BJ (cell line): ENCODE results near the gene NLRP5. TPM values are rescaled to one million over a fixed set of nuclear protein-coding genes. Genes with fewer than 3 reads are reported as not detected.

Source experiments
- CTCF ChIA-PET: fragments of 350-600 bp; formaldehyde crosslinking; extraction: SDS; loops from one replicate; lab custom pipeline; 2021; ENCODE audit warnings: antibody characterized with exemption, inconsistent platforms; lab: Yijun Ruan, JAX
- POLR2A ChIA-PET: fragments of 300-600 bp; sonication (Branson Sonifier 250); formaldehyde crosslinking; extraction: SDS; loops from one replicate; lab custom pipeline; 2021; ENCODE audit warnings: antibody characterized with exemption; lab: Charles Lee
- DNase-seq: peaks from one replicate; pipeline ENCODE4 v3.0.0-alpha.2; 2011; ENCODE audit warnings: low read depth
- H3K27me3 ChIP-seq: 2 replicates; pipeline ENCODE4 v1.6.0; 2011; ENCODE audit warnings: low read length; ENCODE audit not compliant: control insufficient read depth, insufficient read depth
- H3K36me3 ChIP-seq: 2 replicates; pipeline ENCODE4 v1.5.1; 2011; ENCODE audit warnings: low read length; ENCODE audit not compliant: control insufficient read depth, insufficient read depth
- H3K4me3 ChIP-seq: 2 replicates; pipeline ENCODE4 v1.5.1; 2011; ENCODE audit warnings: low read depth, mild to moderate bottlenecking, control low read depth, low read length
- polyA plus RNA-seq: library from polyadenylated mRNA; depleted of rRNA; stranded (reverse); fragments of >200 nt; gene quantifications from 2 replicates; pipeline ENCODE4 v1.2.3, GENCODE V29; 2011
- TF ChIP-seq, protein P1 (sequence below): IDR thresholded peaks from 2 replicates; pipeline ENCODE4 v1.5.1; 2011; ENCODE audit warnings: low read depth, mild to moderate bottlenecking, control low read depth, inconsistent platforms, low read length, moderate library complexity; ENCODE audit not compliant: insufficient read depth

The NLRP5 gene
- polyA plus RNA-seq, 1 experiment = not detected

DNA sequence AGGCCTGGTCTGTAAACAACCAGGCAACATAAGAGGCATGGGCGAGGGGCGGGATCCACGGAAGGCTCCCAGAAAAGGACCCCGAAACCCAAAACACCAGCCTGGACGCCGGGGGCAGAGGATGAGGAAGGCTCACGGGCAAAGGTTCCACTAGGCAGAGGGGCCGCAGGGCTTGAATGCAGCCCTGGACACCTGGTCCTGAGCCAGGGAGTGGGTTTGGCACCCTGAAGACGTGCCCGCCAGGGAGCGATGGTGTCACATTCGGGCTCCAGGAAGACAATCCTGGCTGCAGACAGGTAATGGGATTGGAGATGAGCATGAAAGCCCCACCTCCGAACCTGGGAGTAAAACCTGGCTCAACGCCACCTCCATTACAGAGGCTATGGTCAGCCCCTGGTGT is 102.8 kb downstream of the NLRP5 start:
- CTCF ChIA-PET = interaction anchor here (2.0 kb wide), 1 partner anchor 13 kb away, joined by 7 read pairs; no protein-coding TSS in a partner anchor

DNA sequence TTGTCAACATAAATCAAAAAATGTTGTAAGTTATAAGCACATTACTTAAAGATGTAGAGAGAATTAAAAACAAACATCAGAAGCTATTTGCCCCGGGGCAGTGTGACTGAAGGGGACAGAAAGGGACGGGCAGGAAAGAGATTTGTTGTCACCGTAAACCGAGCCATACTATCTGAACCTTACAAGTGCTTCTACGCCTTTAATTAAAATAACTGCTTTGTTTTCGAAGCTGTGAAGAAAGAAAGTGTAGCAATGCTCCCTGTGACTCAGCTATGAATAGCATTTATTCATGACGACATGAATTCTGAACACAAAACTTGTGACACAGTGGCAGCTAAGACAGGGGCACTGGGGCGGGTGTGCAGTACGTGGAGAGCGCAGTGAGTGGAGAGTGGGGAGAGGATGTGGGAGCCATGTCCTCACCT is 104.5 kb downstream of the NLRP5 start:
- Histone ChIP-seq H3K36me3 (peaks cover 11% of the 10 kb centered on the region), H3K27me3 (no peaks in the 10 kb centered on the region), H3K4me3 (no peak overlapping the region)
- POLR2A ChIA-PET = no interaction called here
- CTCF ChIA-PET = interaction anchor here (0.7 to 1.9 kb wide), 6 partner anchors 10 to 161 kb away, joined by 3 to 9 read pairs (median 6); no protein-coding TSS in a partner anchor
- TF ChIP-seq, protein P1, sequence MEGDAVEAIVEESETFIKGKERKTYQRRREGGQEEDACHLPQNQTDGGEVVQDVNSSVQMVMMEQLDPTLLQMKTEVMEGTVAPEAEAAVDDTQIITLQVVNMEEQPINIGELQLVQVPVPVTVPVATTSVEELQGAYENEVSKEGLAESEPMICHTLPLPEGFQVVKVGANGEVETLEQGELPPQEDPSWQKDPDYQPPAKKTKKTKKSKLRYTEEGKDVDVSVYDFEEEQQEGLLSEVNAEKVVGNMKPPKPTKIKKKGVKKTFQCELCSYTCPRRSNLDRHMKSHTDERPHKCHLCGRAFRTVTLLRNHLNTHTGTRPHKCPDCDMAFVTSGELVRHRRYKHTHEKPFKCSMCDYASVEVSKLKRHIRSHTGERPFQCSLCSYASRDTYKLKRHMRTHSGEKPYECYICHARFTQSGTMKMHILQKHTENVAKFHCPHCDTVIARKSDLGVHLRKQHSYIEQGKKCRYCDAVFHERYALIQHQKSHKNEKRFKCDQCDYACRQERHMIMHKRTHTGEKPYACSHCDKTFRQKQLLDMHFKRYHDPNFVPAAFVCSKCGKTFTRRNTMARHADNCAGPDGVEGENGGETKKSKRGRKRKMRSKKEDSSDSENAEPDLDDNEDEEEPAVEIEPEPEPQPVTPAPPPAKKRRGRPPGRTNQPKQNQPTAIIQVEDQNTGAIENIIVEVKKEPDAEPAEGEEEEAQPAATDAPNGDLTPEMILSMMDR = no peak
- DNase-seq = no peak

More for the DNA sequence above, 102.8 kb downstream of the NLRP5 start:
- peaks cover 7% of the 10 kb centered on the region for H3K36me3 ChIP-seq
- POLR2A ChIA-PET = no interaction called here
- no peaks in the 10 kb centered on the region for H3K27me3 ChIP-seq
- H3K4me3 ChIP-seq = no peak overlapping the region
- TF ChIP-seq, protein P1 = no peak
- no peak for DNase-seq

DNA sequence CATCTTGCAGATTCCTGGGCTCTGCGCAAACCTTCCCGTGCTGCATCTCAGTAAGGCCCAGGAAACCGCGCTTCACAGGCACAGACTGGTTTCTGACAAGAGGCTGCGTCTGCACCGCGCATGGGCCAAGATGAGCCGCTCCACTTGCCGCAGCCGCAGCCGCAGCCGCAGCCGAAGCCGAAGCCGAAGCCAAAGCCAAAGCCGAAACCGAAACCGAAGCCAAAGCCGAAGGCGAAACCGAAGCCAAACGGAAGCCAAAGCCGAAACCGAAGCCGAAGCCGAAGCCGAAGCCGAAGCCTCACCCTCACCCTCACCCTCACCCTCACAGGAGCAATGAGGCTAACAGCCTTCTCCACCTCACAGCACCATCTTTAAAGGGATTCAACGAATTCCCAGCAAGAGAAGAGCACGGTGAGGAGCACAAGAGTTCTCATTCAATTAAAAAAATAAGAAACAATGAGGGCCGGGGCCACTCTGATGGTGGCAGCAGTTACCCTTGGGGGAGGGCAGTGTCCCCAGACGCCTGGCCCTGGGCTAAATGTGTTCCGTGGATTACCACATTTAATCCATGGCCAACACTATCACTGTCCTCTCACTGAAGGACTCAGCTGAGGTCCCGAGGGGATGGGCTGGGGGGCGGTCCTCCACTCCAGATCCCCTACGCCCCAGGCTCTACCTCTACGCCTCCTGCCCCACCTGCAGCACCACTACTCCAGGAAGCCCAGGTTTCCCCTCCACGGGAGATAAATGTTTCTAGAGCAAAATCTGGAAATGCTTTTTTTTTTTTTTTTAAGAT is 105.4 kb downstream of the NLRP5 start:
- ChIA-PET CTCF (interaction anchor here (0.7 to 1.9 kb wide), 5 partner anchors 11 to 161 kb away, joined by 3 to 9 read pairs (median 6); no protein-coding TSS in a partner anchor), POLR2A (no interaction called here)
- H3K36me3 ChIP-seq = peaks cover 13% of the 10 kb centered on the region
- TF ChIP-seq, protein P1 = no peak
- no peak for DNase-seq
- no peak overlapping the region for H3K4me3 ChIP-seq
- H3K27me3 ChIP-seq = no peaks in the 10 kb centered on the region

DNA sequence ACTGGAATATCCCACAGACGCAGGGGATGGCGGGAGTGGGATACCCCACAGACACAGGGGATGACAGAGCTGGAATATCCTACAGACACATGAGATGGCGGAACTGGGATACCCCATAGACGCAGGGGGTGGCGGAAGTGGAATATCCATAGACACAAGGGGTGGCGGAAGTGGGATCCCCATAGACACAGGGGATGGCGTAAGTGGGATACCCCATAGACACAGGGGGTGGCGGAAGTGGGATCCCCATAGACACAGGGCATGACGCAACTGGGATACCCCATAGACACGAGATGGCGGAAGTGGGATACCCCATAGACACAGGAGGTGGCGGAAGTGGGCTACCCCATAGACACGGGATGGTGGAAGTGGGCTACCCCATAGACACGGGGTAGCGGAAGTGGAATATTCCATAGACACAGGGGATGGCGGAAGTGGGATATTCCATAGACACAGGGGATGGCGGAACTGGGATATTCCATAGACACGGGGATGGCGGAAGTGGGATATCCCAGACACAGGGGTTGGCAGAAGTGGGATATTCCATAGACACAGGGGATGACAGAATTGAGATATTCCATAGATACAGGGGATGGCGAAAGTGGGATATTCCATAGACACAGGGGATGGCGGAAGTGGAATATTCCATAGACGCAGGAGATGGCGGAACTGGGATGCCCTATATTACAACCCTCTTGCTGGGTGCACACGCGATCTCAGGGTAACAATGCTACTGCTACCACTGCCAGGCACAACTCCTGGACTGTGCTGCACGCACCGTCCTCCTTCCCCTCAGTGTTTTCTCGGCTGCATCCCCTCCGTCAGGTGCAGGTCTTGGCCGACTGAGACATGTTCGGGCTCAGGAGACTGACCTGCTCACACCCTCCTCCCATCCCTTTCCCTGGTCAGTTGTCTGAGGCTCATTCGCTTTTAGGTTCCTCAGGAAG is 106.4 kb downstream of the NLRP5 start:
- CTCF ChIA-PET = no interaction called here
- no peak for DNase-seq

More for the DNA sequence above, 106.4 kb downstream of the NLRP5 start:
- Histone ChIP-seq H3K4me3 (no peak overlapping the region), H3K36me3 (peaks cover 15% of the 10 kb centered on the region), H3K27me3 (no peaks in the 10 kb centered on the region)
- POLR2A ChIA-PET = no interaction called here
- TF ChIP-seq, protein P1 = no peak
